ENCODE results near the gene FBXO10.
"Not testable (repeated sequence)": the region's sequence is repeated elsewhere in the genome, so short reads cannot be mapped to it uniquely, and the experiment has no call there.

FBXO10 gene

DNA sequence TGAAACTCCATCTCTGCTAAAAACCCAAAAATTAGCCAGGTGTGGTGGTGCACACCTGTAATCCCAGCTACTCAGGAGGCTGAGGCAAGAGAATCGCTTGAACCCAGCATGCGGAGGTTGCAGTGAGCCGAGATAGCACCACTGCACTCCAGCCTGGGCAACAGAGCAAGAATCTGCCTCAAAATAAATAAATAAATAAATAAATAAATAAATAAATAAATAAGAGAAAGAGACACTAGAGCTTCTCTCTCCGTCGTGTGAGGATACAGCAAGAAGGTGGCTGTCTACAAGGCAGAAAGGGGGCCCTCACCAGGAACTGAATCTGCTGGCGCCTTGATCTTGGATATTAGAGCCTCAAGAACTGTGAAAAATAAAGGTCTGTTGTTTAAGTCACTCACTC, 102.2 kb downstream of the FBXO10 start:
- not testable (repeated sequence) for DNase-seq

- no peak for DNase-seq
These were observed 104.1 kb downstream of the FBXO10 start for GRCh38 chr9:37471942-37472684.

DNA sequence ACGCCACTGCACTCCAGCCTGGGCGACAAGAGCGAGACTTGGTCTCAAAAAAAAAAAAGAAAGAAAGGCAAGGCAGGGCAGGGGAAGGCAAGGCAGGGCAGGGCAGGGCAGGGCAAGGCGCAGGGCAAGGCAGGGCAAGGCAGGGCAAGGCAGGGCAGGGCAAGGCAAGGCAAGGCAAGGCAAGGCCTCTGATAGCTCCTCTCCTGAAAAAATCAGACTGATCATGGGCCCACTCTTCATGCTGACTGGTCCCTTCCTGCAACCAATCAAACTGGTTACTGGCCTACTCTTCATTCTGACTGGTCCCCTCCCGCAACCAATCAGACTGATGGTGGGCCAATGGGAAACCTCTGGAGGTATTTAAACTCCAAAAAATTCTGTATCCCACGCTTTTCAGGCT, 107.6 kb downstream of the FBXO10 start:
- no peak for DNase-seq

DNA sequence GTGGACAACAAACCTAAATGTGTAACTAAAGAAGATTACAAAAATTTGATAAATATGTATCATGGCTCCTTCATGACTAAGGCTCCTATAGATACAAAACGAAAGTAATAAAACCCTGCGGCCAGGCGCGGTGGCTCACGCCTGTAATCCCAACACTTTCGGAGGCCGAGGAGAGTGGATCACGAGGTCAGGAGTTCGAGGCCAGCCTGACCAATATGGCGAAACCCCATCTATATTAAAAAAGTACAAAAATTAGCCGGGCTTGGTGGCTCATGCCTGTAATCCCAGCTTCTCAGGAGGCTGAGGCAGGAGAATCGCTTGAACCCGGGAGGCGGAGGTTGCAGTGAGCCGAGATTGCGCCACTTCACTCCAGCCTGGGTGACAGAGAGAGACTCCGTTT, 108.7 kb downstream of the FBXO10 start:
- DNase-seq = not testable (repeated sequence)

DNA sequence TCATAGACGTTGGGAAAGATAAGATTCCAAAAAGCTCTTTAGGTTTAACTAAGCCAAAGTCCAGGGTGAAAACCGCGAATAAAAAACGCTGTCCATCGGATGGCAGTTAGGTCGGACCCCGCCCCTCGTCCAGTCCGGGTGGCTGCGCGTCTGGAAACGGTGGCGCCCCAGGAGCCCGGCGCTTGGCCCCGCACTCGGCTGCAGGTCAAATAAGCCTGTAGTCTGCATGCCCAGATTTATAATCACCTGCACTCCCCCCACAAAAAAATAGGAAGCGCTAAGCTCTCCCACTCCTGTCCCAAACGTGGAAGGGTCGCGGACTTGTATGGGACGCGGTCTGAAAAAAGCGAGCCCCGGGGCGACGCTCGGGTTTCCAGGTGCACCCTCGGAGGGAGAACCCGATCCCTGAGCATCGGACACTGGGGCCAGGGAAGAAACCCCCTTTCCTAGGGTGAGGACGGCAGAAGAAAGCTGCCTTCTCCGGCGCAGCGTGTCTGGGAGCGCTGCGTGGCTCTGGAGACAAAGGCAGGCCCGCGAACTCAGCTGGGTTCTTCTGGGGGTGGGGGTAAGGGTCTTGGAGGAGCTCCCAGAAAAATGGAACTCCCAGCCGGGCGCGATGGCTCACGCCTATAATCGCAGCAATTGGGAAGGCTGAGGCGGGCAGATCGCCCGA, 110.0 kb downstream of the FBXO10 start:
- peak in 1 of 2 donors; percentile 25 for DNase-seq

DNA sequence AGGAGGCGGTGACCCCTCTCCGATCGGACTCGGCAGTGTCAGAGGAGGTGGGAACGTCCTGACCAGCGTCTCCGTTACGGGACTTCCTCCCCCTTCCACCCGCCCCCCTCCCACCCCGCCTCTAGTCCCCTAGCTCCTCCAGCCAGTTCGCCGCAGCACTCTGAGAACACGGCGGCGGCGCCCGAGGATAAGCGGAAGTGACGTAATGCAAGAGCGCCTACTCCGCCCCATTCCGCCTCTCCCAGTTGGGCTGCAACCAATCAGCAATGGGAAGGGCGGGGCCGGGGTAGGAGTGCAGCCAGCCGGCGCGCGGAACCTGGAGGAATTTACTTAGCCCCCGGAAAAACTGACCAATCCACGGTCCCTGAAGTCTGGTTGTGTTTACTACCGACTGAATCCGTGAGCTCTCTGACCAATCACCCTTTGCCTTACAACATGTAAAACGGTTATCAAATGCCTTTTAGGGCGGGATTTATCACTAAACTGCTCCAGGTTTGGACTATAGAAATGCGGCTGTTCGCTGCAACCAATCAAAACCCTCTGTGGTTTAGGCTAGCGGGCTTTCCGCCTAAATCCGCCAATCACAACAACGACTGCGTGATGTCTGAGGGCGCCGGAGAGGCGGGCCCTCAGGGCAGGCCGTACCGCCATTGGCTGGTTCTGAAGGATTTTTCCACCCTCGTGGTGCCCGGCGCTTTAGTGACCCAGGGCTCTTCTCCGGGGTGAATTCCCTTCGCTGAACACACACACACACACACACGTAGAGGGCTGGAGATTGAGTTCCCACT, 110.7 kb downstream of the FBXO10 start, which contains the start of gene ZBTB5:
ZBTB5 (minus strand) TSS at position 202 of the 788 bp plus-strand sequence. CDS start 22,899 bp downstream, outside the sequence.
- DNase-seq = peak; percentile 99

GRCh38 chr9:37464426-37465248, 111.5 kb downstream of the FBXO10 start:
- DNase-seq = peak; percentile 69 to 78

- no peak for DNase-seq
These were observed 112.2 kb downstream of the FBXO10 start for GRCh38 chr9:37464006-37464405.
